A549 treated with dexamethasone at 1 μM for 4 hours (cell line): ENCODE results near the gene SCRT2. TPM values are rescaled to one million over a fixed set of nuclear protein-coding genes. Genes with fewer than 3 reads are reported as not detected.

ENCODE experiments used
- total RNA-seq: library from RNA; stranded (reverse); fragments of 200-300 nt; extraction: Qiagen RNA extraction; gene quantifications from 5 replicates; pipeline ENCODE4 v1.2.3, GENCODE V29; 2022

The SCRT2 gene
- 0.04 TPM in 1 of 5 replicates, not detected in the others for total RNA-seq

DNA sequence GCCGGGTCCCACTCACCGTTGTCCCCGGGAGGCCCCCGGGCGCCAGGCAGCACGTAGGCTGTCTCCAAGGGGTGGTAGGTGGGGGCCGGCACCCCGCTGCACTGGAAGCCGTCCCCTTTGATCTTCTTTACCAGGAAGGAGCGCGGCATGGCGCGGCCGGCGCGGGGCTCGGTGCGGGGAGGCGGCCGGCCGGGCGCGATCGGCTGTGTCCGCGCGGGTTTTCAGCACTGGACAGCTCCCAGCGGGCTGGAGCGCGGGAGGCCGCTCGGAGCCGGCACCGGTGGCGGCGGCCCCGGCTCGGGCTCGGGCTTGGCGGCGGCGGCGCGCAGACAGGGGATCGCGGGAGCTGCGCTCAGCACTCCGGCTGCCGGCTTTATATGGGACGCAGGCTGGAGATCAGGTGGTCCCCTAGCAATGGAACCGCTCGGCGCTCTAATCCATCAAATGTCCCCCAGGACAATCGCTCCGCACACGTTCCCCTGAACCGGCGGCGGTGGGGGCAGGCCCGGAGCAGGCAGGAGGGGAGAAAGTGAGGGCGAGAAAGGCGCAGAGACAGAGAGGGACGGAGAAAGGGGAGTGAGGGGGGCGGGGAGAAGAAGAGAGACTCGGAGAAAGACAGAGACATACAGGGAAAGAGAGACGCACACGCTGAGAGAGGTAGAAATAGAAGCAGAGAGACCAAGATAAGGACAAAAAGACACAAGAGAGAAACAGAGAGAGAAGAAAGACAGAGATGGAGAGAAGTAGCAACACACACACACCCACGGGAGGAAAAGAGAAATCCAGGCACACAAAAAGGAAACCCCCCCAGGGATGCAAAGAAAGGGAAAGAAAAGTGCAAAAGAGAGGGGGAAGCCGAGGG is at the start of gene SCRT2:
Gene SCRT2, minus strand, starts transcription at position 350 of the 862 bp plus-strand sequence. Its CDS starts 201 bp downstream, at position 149.

GRCh38 chr20:653110-653589 is 22.5 kb downstream of the SCRT2 start, which contains the start of gene SRXN1:
TSS of gene SRXN1 (minus strand) at chr20:653200. CDS start at chr20:653185, 15 bp downstream.

Other genes with a start within 250 kb of the SCRT2 start
- gene TBC1D20, start 213.3 kb downstream of the SCRT2 start, total RNA-seq: 29.4 to 36.7 TPM (median 35.9 TPM) in 5 replicates
- 137 to 190 TPM (median 174 TPM) in 5 replicates for gene CSNK2A1, start 132.0 kb downstream of the SCRT2 start, total RNA-seq
- gene TCF15, start 65.5 kb downstream of the SCRT2 start, total RNA-seq: not detected in 5 replicates
- gene SRXN1, start 22.6 kb downstream of the SCRT2 start, total RNA-seq: 159 to 197 TPM (median 177 TPM) in 5 replicates
- gene SLC52A3, start 92.7 kb upstream of the SCRT2 start, total RNA-seq: 0.34 to 0.60 TPM (median 0.45 TPM) in 5 replicates
- gene FAM110A, start 157.9 kb upstream of the SCRT2 start, total RNA-seq: 5.1 to 10.5 TPM (median 10.0 TPM) in 5 replicates
- gene ANGPT4, start 240.5 kb upstream of the SCRT2 start, total RNA-seq: 0.02 to 0.04 TPM (median 0.03 TPM) in 4 of 5 replicates, not detected in the other